ENCODE measurements around the gene C19orf33. TPM values are rescaled to one million over a fixed set of nuclear protein-coding genes. Genes with fewer than 3 reads are reported as not detected.
A peak's percentile ranks its signal among the peaks of the same experiment; 100 is the strongest.

Gene C19orf33
- total and polyA plus RNA-seq, 9 of the 15 experiments (the other 6 are each of a cell fraction or from before 2014, with no cell fraction given) = 3.2 TPM; not detected in 8

DNA sequence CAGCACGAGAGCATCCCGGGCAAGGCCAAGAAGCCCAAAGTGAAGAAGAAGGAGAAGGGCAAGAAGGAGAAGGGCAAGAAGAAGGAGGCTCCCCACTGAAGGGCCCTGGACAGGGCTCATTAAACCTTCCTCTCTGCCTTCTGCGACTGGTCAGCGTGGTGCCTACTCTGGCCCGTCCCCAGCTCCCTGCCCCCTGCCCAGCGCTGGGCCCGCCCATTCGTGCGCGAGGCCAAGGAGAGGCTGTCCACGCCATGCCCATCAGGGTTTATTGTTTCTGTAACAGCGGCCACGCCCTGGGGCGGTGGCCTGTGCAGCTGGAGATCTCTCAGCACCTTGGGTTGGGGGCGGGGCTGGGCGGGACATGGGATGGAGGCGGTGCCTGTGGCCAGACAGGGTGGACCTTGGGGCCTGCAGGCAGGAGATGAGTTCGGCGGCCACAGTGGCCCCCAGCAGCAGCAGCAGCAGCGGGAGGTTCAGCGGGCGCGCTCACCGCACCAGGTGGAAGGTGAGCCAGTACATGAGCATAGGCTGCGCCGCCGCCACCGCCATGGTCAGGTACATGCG is 897 bp downstream of the C19orf33 start:
- intact Hi-C loops (cut with micrococcal nuclease) (no loop called here), in situ Hi-C loops (cut with MboI) (no loop called here)
- DNase-seq (ENCODE audit: extremely low read depth in 1 of 4, low spot score in 3 of 4) (peak; percentile 96 to 98 (median 97)), ATAC-seq (peak; percentile 96), FAIRE-seq (peak; percentile 97)
- no peak overlapping the region for H3K27ac ChIP-seq (ENCODE audit: extremely low read depth, low read depth, low read length)
- no peak overlapping the region for H3K4me3 ChIP-seq
- peak overlapping the region; percentile 20; the same call in 1 of the 2 replicates for H3K4me2 ChIP-seq (ENCODE audit: insufficient read depth, low read length)
- ChIA-PET CTCF (ENCODE audit: low intra/inter-chr PET ratio) (no interaction called here), POLR2A (no interaction called here)
- H3K9me3 ChIP-seq (replicated peaks; ENCODE audit: control insufficient read depth, insufficient read depth, low read depth, low read length) = no peaks in the 10 kb centered on the region
- no peaks in the 10 kb centered on the region for H4K20me1 ChIP-seq (replicated peaks; ENCODE audit: control insufficient read depth, insufficient read depth, low read length)
- H3K9me1 ChIP-seq (ENCODE audit: control insufficient read depth, insufficient read depth, low read length) = no peaks in the 10 kb centered on the region
- H3K4me1 ChIP-seq (replicated peaks in 1 of 2; ENCODE audit: control insufficient read depth in 2 of 2, insufficient read depth in 2 of 2, low read length in 2 of 2) = peaks cover 22 to 68% of the 10 kb centered on the region in 2 experiments
- H3K79me2 ChIP-seq (ENCODE audit: control insufficient read depth, insufficient read depth, low read length) = peaks cover 15% of the 10 kb centered on the region
- no peak overlapping the region for H2AFZ ChIP-seq (ENCODE audit: low read depth, low read length)
- peaks cover 62% of the 10 kb centered on the region; the same call in 2 of the 3 replicates for H3K36me3 ChIP-seq (ENCODE audit: control insufficient read depth, insufficient read depth, low read length)
- H3K27me3 ChIP-seq (ENCODE audit: control insufficient read depth in 2 of 2, insufficient read depth in 2 of 2, low read length in 2 of 2) = no peaks in the 10 kb centered on the region
- H3K9ac ChIP-seq (ENCODE audit: insufficient read depth in 1 of 2, low read depth in 2 of 2, low read length in 2 of 2) = peak overlapping the region in 1 of 2 experiments; percentile 78; a peak in 2 of 4 replicates
- WGBS (ENCODE audit: insufficient coverage, low coverage, missing lambda C conversion rate) = 13% methylated on average over 14 of the region's 29 CpGs
- BruUV-seq (replicated peaks) = TSS peak; percentile 28
- TF ChIP-seq SMARCA4 (IDR thresholded peaks at IDR 0.05) (no peak), FOS (IDR thresholded peaks at IDR 0.05; ENCODE audit: extremely low read depth, insufficient read length) (no peak), SLC30A9 (CRISPR knock-in tag; IDR thresholded peaks at IDR 0.05) (no peak), ZBTB7A (IDR thresholded peaks at IDR 0.05; ENCODE audit: borderline replicate concordance, control insufficient read depth, low read depth, low read length) (peak; percentile 39; the same call in 1 of the 2 replicates), JUND (IDR thresholded peaks at IDR 0.05; ENCODE audit: borderline replicate concordance, low read depth, low read length) (peak; percentile 42; the same call in 1 of the 2 replicates), JUND (tag; IDR thresholded peaks at IDR 0.05; ENCODE audit: borderline replicate concordance, low read depth, low read length) (no peak), SRSF9 (IDR thresholded peaks at IDR 0.05; ENCODE audit: borderline replicate concordance, low read depth, low read length) (no peak)
- TF ChIP-seq, protein P1, sequence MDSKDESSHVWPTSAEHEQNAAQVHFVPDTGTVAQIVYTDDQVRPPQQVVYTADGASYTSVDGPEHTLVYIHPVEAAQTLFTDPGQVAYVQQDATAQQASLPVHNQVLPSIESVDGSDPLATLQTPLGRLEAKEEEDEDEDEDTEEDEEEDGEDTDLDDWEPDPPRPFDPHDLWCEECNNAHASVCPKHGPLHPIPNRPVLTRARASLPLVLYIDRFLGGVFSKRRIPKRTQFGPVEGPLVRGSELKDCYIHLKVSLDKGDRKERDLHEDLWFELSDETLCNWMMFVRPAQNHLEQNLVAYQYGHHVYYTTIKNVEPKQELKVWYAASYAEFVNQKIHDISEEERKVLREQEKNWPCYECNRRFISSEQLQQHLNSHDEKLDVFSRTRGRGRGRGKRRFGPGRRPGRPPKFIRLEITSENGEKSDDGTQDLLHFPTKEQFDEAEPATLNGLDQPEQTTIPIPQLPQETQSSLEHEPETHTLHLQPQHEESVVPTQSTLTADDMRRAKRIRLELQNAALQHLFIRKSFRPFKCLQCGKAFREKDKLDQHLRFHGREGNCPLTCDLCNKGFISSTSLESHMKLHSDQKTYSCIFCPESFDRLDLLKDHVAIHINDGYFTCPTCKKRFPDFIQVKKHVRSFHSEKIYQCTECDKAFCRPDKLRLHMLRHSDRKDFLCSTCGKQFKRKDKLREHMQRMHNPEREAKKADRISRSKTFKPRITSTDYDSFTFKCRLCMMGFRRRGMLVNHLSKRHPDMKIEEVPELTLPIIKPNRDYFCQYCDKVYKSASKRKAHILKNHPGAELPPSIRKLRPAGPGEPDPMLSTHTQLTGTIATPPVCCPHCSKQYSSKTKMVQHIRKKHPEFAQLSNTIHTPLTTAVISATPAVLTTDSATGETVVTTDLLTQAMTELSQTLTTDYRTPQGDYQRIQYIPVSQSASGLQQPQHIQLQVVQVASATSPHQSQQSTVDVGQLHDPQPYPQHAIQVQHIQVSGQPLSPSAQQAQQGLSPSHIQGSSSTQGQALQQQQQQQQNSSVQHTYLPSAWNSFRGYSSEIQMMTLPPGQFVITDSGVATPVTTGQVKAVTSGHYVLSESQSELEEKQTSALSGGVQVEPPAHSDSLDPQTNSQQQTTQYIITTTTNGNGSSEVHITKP (IDR thresholded peaks at IDR 0.05; ENCODE audit: partially characterized antibody) = peak; percentile 8
- TF ChIP-seq, protein P2, sequence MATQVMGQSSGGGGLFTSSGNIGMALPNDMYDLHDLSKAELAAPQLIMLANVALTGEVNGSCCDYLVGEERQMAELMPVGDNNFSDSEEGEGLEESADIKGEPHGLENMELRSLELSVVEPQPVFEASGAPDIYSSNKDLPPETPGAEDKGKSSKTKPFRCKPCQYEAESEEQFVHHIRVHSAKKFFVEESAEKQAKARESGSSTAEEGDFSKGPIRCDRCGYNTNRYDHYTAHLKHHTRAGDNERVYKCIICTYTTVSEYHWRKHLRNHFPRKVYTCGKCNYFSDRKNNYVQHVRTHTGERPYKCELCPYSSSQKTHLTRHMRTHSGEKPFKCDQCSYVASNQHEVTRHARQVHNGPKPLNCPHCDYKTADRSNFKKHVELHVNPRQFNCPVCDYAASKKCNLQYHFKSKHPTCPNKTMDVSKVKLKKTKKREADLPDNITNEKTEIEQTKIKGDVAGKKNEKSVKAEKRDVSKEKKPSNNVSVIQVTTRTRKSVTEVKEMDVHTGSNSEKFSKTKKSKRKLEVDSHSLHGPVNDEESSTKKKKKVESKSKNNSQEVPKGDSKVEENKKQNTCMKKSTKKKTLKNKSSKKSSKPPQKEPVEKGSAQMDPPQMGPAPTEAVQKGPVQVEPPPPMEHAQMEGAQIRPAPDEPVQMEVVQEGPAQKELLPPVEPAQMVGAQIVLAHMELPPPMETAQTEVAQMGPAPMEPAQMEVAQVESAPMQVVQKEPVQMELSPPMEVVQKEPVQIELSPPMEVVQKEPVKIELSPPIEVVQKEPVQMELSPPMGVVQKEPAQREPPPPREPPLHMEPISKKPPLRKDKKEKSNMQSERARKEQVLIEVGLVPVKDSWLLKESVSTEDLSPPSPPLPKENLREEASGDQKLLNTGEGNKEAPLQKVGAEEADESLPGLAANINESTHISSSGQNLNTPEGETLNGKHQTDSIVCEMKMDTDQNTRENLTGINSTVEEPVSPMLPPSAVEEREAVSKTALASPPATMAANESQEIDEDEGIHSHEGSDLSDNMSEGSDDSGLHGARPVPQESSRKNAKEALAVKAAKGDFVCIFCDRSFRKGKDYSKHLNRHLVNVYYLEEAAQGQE (IDR thresholded peaks at IDR 0.05; ENCODE audit: borderline replicate concordance) = no peak
- TF ChIP-seq, protein P2 (CRISPR knock-in tag; IDR thresholded peaks at IDR 0.05; ENCODE audit: low read depth) = 0 out of 2 replicates have a peak, but pooled peaks have one; percentile 9

Measured in K562 (cell line).